ENCODE results near the gene EMX1. TPM values are rescaled to one million over a fixed set of nuclear protein-coding genes. Genes with fewer than 3 reads are reported as not detected.
"Not testable (repeated sequence)": the region's sequence is repeated elsewhere in the genome, so short reads cannot be mapped to it uniquely, and the experiment has no call there.

EMX1 gene
- total and polyA plus RNA-seq, 8 donors = 0.08 to 0.38 (median 0.18) TPM; not detected in 3

- no peaks in the 10 kb centered on the region for H3K9me3 ChIP-seq
- no peak overlapping the region for H3K4me3 ChIP-seq
- H3K36me3 ChIP-seq = no peaks in the 10 kb centered on the region
- TF ChIP-seq CTCF (IDR thresholded peaks at IDR 0.05) = no peak
- DNase-seq (no peak), ATAC-seq (no peak)
- H3K4me1 ChIP-seq = peaks cover 4 to 14% of the 10 kb centered on the region in 2 donors
- no peak overlapping the region for H3K27ac ChIP-seq
- intact Hi-C loops (cut with DNase I) = no loop called here
- H3K27me3 ChIP-seq = peaks cover 6 to 90% of the 10 kb centered on the region in 2 donors
These were observed 18.8 kb upstream of the EMX1 start for GRCh38 chr2:72898585-72898906.

GRCh38 chr2:72900191-72900825, 17.0 kb upstream of the EMX1 start:
- TF ChIP-seq CTCF (IDR thresholded peaks at IDR 0.05) = no peak
- H3K27me3 ChIP-seq = peaks cover 19 to 89% of the 10 kb centered on the region in 2 donors
- H3K36me3 ChIP-seq = no peaks in the 10 kb centered on the region
- H3K27ac ChIP-seq = no peak overlapping the region
- no peak overlapping the region for H3K4me3 ChIP-seq
- intact Hi-C loops (cut with DNase I) = no loop called here
- H3K9me3 ChIP-seq = no peaks in the 10 kb centered on the region
- peaks cover 4 to 11% of the 10 kb centered on the region in 2 donors for H3K4me1 ChIP-seq
- DNase-seq (no peak), ATAC-seq (no peak)

- Histone ChIP-seq H3K36me3 (no peaks in the 10 kb centered on the region), H3K9me3 (no peaks in the 10 kb centered on the region), H3K4me3 (no peak overlapping the region), H3K27me3 (peaks cover 27 to 89% of the 10 kb centered on the region in 2 donors), H3K27ac (no peak overlapping the region), H3K4me1 (no peaks in the 10 kb centered on the region)
- intact Hi-C loops (cut with DNase I) = no loop called here
- no peak for DNase-seq
- no peak for TF ChIP-seq CTCF (IDR thresholded peaks at IDR 0.05)
- no peak for ATAC-seq
These were observed 15.9 kb upstream of the EMX1 start for GRCh38 chr2:72901426-72901825.

- H3K27ac ChIP-seq; H3K4me1 ChIP-seq; H3K4me3 ChIP-seq; H3K9me3 ChIP-seq; intact Hi-C loops (cut with DNase I); H3K36me3 ChIP-seq; DNase-seq; ATAC-seq: not testable (repeated sequence)
- peaks cover 73 to 99% of the 10 kb centered on the region in 2 donors for H3K27me3 ChIP-seq
These were observed 9.9 kb upstream of the EMX1 start for GRCh38 chr2:72907369-72907768.

- intact Hi-C loops (cut with DNase I) = no loop called here
- Histone ChIP-seq H3K36me3 (no peaks in the 10 kb centered on the region), H3K4me1 (no peaks in the 10 kb centered on the region), H3K27me3 (peaks cover 79 to 99% of the 10 kb centered on the region in 2 donors), H3K9me3 (no peaks in the 10 kb centered on the region), H3K4me3 (no peak overlapping the region), H3K27ac (no peak overlapping the region)
- DNase-seq = no peak
- TF ChIP-seq CTCF (IDR thresholded peaks at IDR 0.05) = no peak
- no peak for ATAC-seq
These were observed 8.6 kb upstream of the EMX1 start for GRCh38 chr2:72908741-72909140.

GRCh38 chr2:72911256-72911655, 6.1 kb upstream of the EMX1 start:
- no peaks in the 10 kb centered on the region for H3K36me3 ChIP-seq
- DNase-seq = no peak
- no peak overlapping the region for H3K4me3 ChIP-seq
- no peak for ATAC-seq
- no peak for TF ChIP-seq CTCF (IDR thresholded peaks at IDR 0.05)
- H3K4me1 ChIP-seq = peaks cover 0 to 11% of the 10 kb centered on the region in 2 donors
- H3K27ac ChIP-seq = no peak overlapping the region
- intact Hi-C loops (cut with DNase I) = no loop called here
- no peaks in the 10 kb centered on the region for H3K9me3 ChIP-seq
- peaks cover 85 to 100% of the 10 kb centered on the region in 2 donors for H3K27me3 ChIP-seq

All from left lung (tissue), 10 donors.